Astrocyte (in vitro differentiated cells and primary cell): ENCODE data around the gene BCS1L. TPM values are rescaled to one million over a fixed set of nuclear protein-coding genes. Genes with fewer than 3 reads are reported as not detected.

Source experiments
- DNase-seq: peaks from one replicate; pipeline ENCODE4 v3.0.0-alpha.2; 2010; ENCODE audit warnings: low read depth
- FAIRE-seq: peaks from 2 replicates; lab custom pipeline; 2011; peaks lifted over from hg19 to GRCh38; lab: Jason Lieb, UNC
- H2AFZ ChIP-seq: 2 replicates; pipeline ENCODE4 v1.6.0; 2012; ENCODE audit warnings: low read depth, low read length, inconsistent platforms
- H3K27ac ChIP-seq: 2 replicates; pipeline ENCODE4 v1.5.1; 2011; ENCODE audit warnings: low read depth, low read length, inconsistent platforms
- H3K27me3 ChIP-seq: 2 replicates; pipeline ENCODE4 v1.6.0; 2011; ENCODE audit warnings: low read length, inconsistent platforms; ENCODE audit not compliant: insufficient read depth
- H3K36me3 ChIP-seq: 2 replicates; pipeline ENCODE4 v1.5.1; 2011; ENCODE audit warnings: low read length, inconsistent platforms; ENCODE audit not compliant: insufficient read depth
- H3K4me1 ChIP-seq: 2 replicates; pipeline ENCODE4 v1.5.1; 2011; ENCODE audit warnings: low read length, inconsistent platforms; ENCODE audit not compliant: insufficient read depth
- H3K4me2 ChIP-seq: 2 replicates; pipeline ENCODE4 v1.6.0; 2012; ENCODE audit warnings: low read length, inconsistent platforms
- H3K4me3 ChIP-seq: 2 replicates; pipeline ENCODE4 v1.5.1; 2011; ENCODE audit warnings: low read depth, mild to moderate bottlenecking, low read length, inconsistent platforms; ENCODE audit not compliant: insufficient read depth
- H3K79me2 ChIP-seq: 2 replicates; pipeline ENCODE4 v1.6.0; 2012; ENCODE audit warnings: mild to moderate bottlenecking, low read length, inconsistent platforms; ENCODE audit not compliant: insufficient read depth
- H3K9ac ChIP-seq: 2 replicates; pipeline ENCODE4 v1.6.0; 2012; ENCODE audit warnings: mild to moderate bottlenecking, low read length, inconsistent platforms
- H3K9me3 ChIP-seq: 2 replicates; pipeline ENCODE4 v1.5.1; 2012; ENCODE audit warnings: low read depth, mild to moderate bottlenecking, low read length, inconsistent platforms; ENCODE audit not compliant: insufficient read depth
- H4K20me1 ChIP-seq: 2 replicates; pipeline ENCODE4 v1.6.0; 2012; ENCODE audit warnings: low read length, inconsistent platforms; ENCODE audit not compliant: insufficient read depth
- H3K27ac Mint-ChIP-seq: one replicate; pipeline ENCODE4 v1.8.0; 2021; ENCODE audit warnings: mild to moderate bottlenecking, mixed read lengths; ENCODE audit not compliant: unreplicated experiment
- H3K27me3 Mint-ChIP-seq: one replicate; pipeline ENCODE4 v1.8.0; 2021; ENCODE audit warnings: low read depth, mixed read lengths; ENCODE audit not compliant: unreplicated experiment
- H3K36me3 Mint-ChIP-seq: one replicate; pipeline ENCODE4 v1.8.0; 2021; ENCODE audit warnings: low read depth, mixed read lengths; ENCODE audit not compliant: unreplicated experiment
- H3K4me1 Mint-ChIP-seq: one replicate; pipeline ENCODE4 v1.8.0; 2021; ENCODE audit warnings: low read depth, mixed read lengths; ENCODE audit not compliant: unreplicated experiment
- H3K4me3 Mint-ChIP-seq: one replicate; pipeline ENCODE4 v1.8.0; 2021; ENCODE audit warnings: mild to moderate bottlenecking, moderate library complexity, mixed read lengths; ENCODE audit not compliant: unreplicated experiment
- H3K9me3 Mint-ChIP-seq: one replicate; pipeline ENCODE4 v1.8.0; 2021; ENCODE audit warnings: mild to moderate bottlenecking, mixed read lengths; ENCODE audit not compliant: unreplicated experiment
- EZH2 ChIP-seq: IDR thresholded peaks from 2 replicates; pipeline ENCODE4 v1.6.1; 2012; ENCODE audit warnings: mild to moderate bottlenecking, low read length, inconsistent platforms; ENCODE audit not compliant: insufficient read depth
- total RNA-seq: library from RNA; stranded (reverse); gene quantifications from 2 replicates; pipeline ENCODE4 v1.2.1, GENCODE V29; 2021
- TF ChIP-seq, protein P1 (sequence below): IDR thresholded peaks from 2 replicates; pipeline ENCODE4 v1.5.1; 2011; ENCODE audit warnings: low read depth, mild to moderate bottlenecking, inconsistent platforms, low read length, moderate library complexity; ENCODE audit not compliant: insufficient read depth

Gene BCS1L
- total RNA-seq, 1 donor from 2014 or later: 27.5 TPM

- Histone ChIP-seq H3K36me3 (peaks cover 62% of the 10 kb centered on the region), H3K27me3 (no peaks in the 10 kb centered on the region), H2AFZ (no peak overlapping the region), H4K20me1 (peaks cover 8% of the 10 kb centered on the region), H3K27ac (no peak overlapping the region), H3K4me1 (peaks cover 8% of the 10 kb centered on the region), H3K9ac (no peak overlapping the region), H3K4me2 (no peak overlapping the region), H3K4me3 (no peak overlapping the region), H3K9me3 (no peaks in the 10 kb centered on the region), H3K79me2 (peaks cover 17% of the 10 kb centered on the region)
- Mint-ChIP-seq H3K4me3 (no peak overlapping the region), H3K27ac (no peak overlapping the region), H3K27me3 (no peaks in the 10 kb centered on the region), H3K4me1 (no peaks in the 10 kb centered on the region), H3K36me3 (peaks cover 20% of the 10 kb centered on the region), H3K9me3 (no peaks in the 10 kb centered on the region)
- DNase-seq (no peak), FAIRE-seq (no peak)
- TF ChIP-seq EZH2: no peak
- TF ChIP-seq, protein P1, sequence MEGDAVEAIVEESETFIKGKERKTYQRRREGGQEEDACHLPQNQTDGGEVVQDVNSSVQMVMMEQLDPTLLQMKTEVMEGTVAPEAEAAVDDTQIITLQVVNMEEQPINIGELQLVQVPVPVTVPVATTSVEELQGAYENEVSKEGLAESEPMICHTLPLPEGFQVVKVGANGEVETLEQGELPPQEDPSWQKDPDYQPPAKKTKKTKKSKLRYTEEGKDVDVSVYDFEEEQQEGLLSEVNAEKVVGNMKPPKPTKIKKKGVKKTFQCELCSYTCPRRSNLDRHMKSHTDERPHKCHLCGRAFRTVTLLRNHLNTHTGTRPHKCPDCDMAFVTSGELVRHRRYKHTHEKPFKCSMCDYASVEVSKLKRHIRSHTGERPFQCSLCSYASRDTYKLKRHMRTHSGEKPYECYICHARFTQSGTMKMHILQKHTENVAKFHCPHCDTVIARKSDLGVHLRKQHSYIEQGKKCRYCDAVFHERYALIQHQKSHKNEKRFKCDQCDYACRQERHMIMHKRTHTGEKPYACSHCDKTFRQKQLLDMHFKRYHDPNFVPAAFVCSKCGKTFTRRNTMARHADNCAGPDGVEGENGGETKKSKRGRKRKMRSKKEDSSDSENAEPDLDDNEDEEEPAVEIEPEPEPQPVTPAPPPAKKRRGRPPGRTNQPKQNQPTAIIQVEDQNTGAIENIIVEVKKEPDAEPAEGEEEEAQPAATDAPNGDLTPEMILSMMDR: no peak
Measured at GRCh38 chr2:218642121-218642656, 17.3 kb upstream of the BCS1L start.

DNA sequence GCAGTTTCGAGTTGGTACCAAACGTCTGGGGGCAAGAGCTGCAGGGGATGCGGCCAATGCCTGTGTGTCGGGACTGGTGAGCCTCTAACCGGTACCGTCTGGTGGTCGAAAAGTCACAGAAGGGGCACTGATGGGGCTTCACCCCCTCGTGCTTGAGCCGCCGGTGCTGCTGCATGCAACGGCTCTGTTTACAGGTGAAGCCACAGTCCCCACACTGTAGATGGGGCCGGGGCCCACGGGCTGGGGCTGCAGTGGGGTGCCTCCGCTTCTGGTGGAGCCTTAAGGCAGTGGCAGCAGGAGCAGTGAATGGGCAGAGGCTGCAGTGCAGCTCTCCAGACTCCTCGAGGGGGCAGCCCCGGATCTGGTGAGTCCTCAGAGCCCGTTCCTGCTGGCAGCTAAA is 16.7 kb upstream of the BCS1L start:
- DNase-seq (no peak), FAIRE-seq (no peak)
- peaks cover 62% of the 10 kb centered on the region for H3K36me3 ChIP-seq
- H2AFZ ChIP-seq: no peak overlapping the region
- Mint-ChIP-seq H3K36me3 (peaks cover 15% of the 10 kb centered on the region), H3K4me1 (no peaks in the 10 kb centered on the region), H3K27me3 (no peaks in the 10 kb centered on the region), H3K9me3 (no peaks in the 10 kb centered on the region), H3K27ac (no peak overlapping the region), H3K4me3 (no peak overlapping the region)
- TF ChIP-seq, protein P1: no peak
- no peak for TF ChIP-seq EZH2
- H3K4me1 ChIP-seq: peaks cover 8% of the 10 kb centered on the region
- no peak overlapping the region for H3K4me3 ChIP-seq
- H3K27me3 ChIP-seq: no peaks in the 10 kb centered on the region
- no peak overlapping the region for H3K4me2 ChIP-seq
- H3K9ac ChIP-seq: no peak overlapping the region
- peaks cover 13% of the 10 kb centered on the region for H4K20me1 ChIP-seq
- no peak overlapping the region for H3K27ac ChIP-seq
- H3K79me2 ChIP-seq: peaks cover 21% of the 10 kb centered on the region
- no peaks in the 10 kb centered on the region for H3K9me3 ChIP-seq

- DNase-seq (no peak), FAIRE-seq (no peak)
- no peaks in the 10 kb centered on the region for H3K9me3 ChIP-seq
- TF ChIP-seq, protein P1: no peak
- no peak for TF ChIP-seq EZH2
- peaks cover 58% of the 10 kb centered on the region for H3K36me3 ChIP-seq
- no peak overlapping the region for H3K4me2 ChIP-seq
- no peak overlapping the region for H3K27ac ChIP-seq
- H3K4me1 ChIP-seq: peaks cover 8% of the 10 kb centered on the region
- no peak overlapping the region for H3K27ac Mint-ChIP-seq
- no peaks in the 10 kb centered on the region for H3K9me3 Mint-ChIP-seq
- H3K27me3 ChIP-seq: no peaks in the 10 kb centered on the region
- peaks cover 19% of the 10 kb centered on the region for H4K20me1 ChIP-seq
- no peaks in the 10 kb centered on the region for H3K4me1 Mint-ChIP-seq
- H3K79me2 ChIP-seq: peaks cover 25% of the 10 kb centered on the region
- peaks cover 20% of the 10 kb centered on the region for H3K36me3 Mint-ChIP-seq
- H2AFZ ChIP-seq: no peak overlapping the region
- H3K27me3 Mint-ChIP-seq: no peaks in the 10 kb centered on the region
- H3K4me3 ChIP-seq: no peak overlapping the region
- H3K9ac ChIP-seq: no peak overlapping the region
- H3K4me3 Mint-ChIP-seq: no peak overlapping the region
Measured at GRCh38 chr2:218643751-218644310, 15.7 kb upstream of the BCS1L start.
